HG02798 (cell line): ENCODE results near the gene KLHL6.

Experiments
- ATAC-seq: cut with Tn5 transposase; IDR thresholded peaks from one replicate; pipeline ENCODE4 v1.9.1; 2021; ENCODE audit warnings: mild to moderate bottlenecking; ENCODE audit not compliant: unreplicated experiment, poor library complexity

KLHL6 gene

DNA sequence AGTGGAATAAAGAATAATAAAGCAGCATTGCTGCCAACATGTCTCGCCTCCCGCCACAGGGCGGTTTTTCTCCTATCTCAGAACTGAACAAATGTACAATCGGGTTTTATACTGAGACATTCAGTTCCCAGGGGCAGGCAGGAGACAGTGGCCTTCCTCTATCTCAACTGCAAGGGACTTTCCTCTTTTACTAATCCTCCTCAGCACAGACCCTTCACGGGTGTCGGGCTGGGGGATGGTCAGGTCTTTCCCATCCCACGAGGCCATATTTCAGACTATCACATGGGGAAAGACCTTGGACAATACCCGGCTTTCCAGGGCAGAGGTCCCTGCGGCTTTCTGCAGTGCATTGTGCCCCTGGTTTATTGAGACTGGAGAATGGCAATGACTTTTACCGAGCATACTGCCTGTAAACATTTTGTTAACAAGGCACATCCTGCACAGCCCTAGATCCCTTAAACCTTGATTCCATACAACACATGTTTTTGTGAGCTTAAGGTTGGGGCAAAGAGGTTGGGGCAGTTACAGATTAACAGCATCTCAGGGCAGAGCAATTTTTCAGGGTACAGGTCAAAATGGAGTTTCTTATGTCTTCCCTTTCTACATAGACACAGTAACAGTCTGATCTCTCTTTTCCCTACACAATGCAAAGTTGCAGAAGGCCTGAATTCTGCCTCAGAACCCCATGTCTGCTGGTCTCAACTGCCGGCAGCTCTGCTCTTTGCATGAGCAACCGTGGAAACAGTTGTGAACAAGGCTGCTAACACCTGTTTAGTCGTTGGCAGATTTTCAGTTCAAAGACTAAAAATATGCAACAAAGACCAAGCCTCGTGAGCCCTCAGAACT lies 44.0 kb downstream of the KLHL6 start:
- ATAC-seq: peak; percentile 71

DNA sequence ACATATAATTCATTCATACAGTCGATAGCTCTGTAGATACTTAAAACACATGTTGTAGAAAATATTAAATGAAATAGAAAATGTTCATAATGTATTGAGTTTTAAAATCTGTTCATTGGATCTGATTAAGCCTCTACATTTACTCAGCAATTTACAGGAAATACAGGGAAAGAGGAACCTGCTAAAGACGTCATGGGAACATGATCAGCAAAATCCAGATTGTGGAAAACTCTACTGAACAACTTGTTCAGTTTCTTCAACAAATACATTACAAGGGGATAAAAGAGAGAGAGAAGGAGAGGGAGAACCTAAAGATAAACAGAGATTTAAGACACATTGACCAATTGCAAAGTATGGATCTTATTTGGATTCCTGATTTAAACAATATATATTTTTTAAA lies 46.7 kb downstream of the KLHL6 start:
- ATAC-seq: no peak

DNA sequence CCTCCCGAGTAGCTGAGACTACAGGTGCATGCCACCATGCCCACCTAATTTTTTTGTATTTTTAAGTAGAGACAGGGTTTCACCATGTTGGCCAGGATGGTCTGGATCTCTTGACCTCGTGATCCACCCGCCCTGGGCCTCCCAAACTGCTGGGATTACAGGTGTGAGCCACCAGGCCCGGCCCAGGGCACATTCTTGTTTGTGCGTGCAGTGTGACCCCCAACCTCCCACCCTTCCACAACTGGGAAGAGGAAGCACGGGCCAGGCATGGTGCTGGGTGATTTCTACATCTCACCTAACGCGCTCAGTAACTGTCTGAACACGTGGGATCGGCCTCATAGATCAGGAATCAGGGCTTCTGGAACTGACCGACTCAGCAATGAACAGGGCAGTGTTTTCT lies 48.0 kb downstream of the KLHL6 start:
- ATAC-seq: no peak

DNA sequence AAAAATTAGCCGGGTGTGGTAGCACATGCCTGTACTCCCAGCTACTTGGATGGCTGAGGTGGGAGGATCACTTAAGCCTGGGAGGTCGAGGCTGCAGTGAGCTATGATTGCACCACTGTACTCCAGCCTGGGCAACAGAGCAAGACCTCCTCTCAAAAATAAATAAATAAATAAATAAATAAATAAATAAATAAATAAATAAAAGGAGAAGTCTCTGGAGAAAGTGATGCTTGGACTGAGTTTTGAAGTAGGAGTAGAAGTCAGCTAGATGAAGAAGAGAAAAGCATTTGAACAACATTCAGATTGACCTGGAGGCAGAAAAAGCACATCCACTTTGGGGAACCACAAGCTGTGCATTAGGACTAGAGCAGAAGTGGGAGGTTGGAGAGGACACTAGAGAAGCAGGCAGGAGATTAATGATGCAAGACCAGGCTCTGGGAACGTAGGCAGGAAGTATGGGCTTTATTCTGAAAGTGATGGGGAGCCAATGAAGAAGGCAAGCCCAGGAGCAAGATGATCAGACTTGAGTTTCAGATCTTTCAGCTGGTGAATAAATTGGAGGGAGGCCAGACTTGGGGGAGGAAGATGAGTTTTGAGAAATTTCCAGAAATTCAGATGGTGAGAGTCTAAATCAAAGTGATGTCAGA lies 48.7 kb downstream of the KLHL6 start:
- ATAC-seq: no peak

DNA sequence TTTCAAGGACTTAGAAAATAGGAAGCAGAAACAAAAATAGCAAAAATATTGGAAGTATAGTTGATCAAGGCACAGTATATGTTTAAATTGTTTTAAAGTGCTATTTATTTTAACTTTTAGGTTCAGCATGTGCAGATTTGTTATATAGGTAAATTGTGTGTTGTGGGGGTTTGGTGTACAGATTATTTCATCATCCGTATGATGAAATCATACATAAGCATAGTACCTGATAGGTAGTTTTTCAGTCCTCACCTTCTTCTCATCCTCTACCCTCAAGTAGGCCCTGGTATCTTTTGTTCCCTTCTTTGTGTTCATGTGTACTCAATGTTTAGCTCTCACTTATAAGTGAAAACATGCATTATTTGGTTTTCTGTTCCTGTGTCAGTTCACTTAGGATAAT lies 50.9 kb downstream of the KLHL6 start:
- ATAC-seq: no peak

DNA sequence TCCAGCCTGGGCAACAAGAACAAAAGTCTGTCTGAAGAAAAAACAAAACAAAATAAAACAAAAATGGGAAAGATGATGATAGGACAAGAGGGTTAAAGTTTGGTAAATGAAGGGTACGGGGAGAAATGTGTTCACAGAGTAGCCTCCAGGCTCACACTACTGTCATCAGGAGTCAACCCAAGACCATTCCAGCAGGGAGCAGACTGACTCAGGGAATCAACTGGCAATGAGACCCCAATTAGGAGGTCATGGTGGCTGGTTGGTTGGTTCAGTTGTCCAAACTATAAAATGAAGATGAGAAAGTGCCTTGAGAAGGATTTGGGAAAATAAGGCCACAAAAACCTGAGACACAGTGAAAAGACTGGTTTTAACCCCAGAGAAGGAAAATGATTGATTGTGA lies 51.8 kb downstream of the KLHL6 start:
- no peak for ATAC-seq

DNA sequence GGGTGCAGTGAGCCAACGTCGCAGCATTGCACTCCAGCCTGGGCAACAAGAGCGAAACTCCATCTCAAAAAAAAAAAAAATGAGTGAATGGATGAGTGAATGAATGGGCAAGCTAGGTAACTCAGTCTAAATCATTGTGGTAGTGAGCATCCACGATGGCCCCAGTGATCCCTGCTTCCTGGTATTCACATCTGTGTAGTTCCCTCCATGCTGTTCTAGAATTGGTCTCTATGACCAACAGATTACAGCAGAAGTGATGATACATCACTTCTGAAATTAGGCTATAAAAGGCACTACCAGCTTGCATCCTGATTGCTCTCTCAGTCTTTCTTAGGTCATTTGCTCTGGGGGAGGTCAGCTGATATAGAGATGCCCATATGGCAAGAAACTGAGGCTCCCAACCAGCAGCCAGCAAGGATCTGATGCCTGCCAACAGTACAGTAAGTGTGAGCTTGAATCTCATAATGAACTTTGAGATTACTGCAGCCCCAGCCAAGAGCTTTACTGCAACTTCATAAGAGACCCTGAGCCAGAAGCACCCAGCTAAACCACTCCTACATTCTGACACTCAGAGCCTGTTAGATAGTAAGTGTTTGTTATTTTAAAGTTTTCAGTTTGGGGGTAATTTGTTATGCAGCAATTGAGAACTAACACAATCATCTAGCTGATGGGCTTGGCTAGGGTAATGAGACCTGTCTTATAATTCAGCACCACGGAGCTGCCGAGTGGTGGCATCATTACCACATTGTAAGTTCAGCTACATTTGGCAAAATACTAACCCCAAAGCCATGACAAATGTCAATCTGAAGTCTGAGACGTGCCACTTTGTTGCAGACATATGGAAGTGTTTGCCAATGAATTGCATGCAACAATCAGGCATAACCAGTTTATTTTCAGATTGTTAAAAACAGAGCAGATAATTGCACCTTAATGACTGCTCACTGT lies 53.0 kb downstream of the KLHL6 start:
- ATAC-seq: no peak

DNA sequence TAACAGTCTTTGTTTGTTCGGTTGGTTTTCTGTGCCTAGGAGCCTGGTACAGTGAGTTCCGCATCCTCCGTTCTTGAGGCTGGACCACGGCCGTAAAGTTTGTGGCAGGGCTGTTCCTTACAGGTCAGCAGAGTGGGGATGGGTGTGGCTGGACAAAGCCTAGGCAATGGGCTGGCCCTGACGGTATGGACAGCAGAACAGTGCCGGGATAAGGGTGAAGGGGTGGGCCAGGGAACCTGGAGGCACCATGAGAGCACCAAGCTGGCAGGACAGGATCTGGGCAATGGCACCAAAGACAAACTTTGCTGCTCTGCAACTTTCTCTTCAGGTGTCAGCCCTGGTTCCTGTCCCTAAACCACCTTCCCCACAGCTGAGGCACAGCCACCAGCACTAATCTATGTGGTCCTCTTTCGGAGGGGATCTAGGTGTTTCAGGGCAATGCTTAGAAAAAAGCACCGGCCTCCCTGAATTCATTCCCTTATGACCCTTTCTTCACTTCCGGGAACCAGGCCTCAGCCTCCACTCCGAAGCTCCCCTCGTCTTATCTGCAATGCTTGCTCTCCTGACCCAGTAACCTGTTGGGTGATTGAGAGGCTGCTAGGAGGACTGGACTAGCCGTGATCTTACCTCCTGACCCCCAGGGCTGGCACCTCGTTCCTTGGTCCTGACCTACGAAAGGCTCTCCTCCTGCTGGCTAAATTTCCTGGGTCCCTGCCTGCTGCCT lies 54.4 kb downstream of the KLHL6 start:
- ATAC-seq: no peak

DNA sequence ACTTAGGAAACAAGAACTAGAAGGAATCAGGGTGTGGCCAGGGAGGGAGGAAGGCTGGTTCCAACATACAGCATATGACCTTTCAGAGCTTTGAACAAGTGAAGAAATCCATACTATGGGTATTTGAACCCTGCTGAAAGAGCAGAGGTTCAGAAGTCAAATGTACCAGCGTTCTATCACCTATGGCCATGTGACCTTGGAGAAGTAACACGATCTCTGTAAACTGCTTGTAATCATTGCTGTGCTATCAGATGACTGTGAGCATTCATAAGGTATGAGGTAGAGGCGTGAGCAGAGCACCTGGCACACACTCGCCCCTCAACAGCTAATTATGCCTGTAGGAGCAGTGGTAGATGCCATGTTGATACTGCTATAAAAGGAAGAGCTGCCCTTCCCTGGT lies 55.2 kb downstream of the KLHL6 start:
- ATAC-seq: no peak

DNA sequence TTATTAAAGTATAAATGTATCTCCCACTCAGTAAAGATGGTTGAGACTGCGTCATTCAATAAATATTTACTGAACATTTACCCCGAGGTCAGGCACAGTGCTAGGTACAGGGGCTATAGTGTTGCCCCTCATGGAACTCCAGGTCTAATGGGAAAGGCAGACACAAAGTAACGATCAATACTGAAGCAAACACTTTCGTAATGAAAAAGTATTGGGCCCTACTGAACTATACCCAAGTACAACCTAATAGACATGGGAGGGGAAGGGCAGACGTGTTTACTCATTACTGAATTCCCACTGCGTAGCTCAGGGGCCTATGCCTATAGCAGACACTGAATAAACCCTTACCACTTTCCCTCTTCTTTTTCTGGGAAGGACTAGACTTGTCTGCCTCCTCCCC lies 56.9 kb downstream of the KLHL6 start:
- ATAC-seq: no peak

DNA sequence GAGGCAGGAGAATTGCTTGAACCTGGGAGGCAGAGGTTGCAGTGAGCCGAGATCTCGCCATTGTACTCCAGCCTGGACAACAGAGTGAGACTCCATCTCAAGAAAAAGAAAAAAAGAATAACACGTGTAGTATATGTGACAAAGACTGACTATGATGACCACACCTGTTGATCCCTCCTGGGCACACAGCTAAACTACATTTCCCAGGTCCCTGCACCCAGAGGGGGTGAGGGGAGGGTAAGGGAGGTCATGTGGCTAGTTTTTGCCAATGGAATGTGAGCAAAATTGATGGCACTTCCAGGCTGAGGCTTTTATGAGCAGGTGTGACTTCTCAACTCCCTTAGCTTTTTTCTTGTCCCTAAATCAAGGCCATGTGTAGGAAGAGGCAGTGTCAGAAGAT lies 58.2 kb downstream of the KLHL6 start:
- ATAC-seq: no peak

DNA sequence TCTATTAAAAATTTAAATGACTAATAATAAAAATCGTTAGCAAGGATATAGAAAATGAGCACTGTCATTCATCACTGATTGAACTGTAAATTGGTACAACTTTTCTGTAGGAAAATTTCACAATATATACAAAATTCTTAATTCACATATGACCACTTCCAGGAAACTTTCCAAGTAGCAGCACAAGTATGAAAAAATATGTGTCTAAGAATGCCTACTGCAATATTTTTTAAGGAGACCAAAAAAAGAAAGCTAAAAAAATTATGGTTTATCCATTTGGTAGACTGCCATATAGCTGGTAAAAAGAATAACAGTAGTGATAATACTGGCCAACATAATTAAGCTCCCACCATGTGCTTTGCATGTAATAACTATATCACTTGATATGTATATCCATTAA lies 59.2 kb downstream of the KLHL6 start:
- ATAC-seq: no peak

DNA sequence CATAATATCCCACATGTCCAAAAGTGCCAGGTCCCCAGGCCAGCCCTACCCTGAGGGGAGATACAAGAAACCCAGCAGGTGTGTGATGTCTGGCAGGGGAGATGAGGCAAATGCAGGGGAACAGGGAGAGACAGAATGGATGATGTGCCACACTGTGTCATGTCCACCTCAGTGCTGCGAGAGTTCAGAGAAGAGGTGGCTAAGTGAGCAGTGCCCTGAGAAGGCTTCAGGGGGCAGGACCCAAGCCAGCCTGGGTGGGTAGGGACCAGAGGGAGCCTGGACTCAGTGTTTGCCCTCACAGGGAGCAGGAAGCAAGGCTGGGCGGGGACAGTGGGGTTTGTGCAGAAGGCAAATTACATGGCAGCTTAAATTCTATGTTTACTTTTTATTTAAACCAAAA lies 61.2 kb downstream of the KLHL6 start:
- no peak for ATAC-seq

DNA sequence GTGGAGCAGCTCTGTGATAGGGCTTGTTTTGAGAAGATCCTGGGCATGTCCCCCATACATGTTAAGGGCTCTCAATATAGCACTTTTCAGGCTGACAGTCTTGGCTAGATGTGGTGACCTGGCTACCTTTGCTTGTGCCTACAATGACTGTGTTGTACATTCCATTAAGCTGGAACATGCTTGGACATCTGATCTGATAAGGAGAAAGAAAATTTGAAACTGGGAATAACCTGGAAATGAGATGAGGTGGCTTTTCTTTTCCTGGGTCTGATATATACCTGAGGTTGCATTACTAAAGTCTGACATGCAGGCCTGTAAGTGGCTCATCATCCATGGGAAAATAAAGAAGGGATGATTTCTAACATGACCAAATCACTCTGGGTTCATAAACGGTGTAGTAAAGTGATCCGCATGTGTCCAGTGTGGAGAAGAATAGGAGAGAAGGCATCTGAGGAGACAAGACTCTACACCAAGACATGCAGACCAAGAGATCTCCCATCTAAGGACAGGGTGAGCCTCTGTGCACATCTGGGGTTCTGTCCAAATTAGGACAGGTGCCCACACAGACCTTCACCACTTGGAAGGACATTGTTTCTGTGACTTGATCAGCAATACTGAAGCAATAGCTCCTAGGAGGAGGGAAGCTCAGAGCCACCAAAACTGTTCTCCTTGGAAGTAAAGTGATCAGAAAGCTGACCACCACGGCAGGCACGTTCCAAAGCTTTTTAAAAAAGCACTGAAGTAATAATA lies 62.0 kb downstream of the KLHL6 start:
- ATAC-seq: no peak

DNA sequence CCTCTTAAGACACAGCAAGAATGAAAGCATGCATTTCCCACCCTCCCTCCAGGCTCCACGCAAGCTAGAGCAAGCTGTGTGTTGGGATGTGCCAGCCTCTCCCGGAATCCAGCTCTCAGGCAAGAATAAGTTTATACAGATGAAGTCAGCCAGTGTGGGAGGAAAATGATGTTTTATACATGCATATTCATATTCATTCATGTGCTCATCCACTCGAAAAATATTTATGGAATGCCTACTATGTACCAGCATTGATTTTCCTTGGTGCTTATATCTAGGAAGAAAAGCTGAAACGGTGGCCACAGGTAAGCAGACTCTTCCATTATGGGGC lies 62.7 kb downstream of the KLHL6 start:
- ATAC-seq: no peak

DNA sequence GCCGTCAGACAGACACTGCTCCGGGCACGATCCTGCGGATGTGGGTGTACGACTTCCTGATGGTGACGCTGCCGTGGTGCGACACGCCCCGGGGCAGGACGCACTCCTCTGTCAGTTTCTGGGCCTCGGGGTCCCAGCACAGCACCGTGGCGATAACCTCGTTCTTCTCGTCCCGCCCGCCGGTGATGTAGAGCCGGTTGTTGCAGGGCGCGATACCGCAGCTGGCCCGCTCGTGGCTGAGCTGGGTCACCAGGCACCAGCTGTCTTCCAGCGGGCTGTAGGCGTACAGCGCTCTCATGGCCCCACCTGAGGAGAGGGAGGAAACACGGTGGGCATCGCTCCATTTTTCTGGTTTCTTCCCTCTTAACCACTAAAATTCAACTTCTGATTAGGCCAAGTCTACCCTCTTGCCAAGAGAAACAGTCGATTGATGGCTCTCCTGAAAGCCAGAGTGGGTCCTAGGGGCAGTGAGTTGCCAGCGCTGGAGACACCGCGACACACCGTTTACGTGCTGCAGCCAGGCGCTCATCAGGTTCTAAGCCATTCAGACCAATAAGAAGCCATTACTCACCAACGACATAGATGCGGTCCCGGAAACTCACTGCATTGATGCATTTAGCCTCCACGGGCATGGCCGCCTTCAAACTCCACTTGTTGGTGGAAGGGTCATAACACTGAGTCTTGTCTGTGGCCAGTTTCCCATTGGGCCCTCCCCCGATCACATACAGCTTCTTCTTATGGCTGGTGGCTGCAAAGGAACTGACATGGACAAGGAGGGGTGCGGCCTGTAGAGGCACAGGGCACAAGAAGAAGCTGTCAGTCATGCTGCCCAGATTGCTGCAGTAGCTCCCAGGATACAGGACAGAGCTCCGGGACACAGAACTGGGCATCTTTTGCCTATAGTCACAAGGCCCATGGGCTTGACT lies 63.3 kb downstream of the KLHL6 start:
- ATAC-seq: no peak

DNA sequence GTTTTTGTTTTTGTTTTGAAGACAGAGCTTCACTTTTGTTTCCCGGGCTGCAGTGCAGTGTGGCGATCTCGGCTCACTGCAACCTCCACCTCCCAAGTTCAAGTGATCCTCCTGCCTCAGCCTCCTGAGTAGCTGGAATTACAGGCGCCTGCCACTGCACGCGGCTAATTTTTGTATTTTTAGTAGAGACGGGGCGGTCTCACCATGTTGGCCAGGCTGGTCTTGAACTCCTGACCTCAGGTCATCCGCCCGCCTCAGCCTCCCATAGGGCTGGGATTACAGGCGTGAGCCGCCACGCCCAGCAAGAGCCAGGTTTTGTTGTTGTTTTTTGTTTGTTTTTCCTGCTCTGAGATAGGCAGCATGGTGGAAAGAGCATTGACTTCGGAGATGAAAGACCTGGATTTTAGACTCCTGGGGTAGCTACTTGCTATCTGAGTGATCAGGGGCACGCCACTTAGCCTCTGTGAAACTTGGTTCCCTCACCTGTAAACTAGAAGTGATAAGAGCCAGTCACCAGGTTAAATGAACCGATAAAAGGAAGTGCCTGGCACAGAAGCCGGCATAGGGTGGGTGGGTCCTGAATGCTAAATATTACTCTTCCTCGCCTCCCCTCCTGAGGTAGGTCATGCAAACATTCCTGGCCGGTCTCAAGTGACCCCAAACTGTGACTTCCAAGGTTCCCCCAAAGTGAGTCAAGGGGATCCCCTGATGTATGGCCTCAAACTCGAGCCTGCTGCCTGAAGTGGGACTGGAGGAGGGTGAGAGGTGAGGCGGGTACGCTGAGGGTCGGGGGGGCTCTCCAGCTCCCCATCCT lies 64.2 kb downstream of the KLHL6 start:
- no peak for ATAC-seq

DNA sequence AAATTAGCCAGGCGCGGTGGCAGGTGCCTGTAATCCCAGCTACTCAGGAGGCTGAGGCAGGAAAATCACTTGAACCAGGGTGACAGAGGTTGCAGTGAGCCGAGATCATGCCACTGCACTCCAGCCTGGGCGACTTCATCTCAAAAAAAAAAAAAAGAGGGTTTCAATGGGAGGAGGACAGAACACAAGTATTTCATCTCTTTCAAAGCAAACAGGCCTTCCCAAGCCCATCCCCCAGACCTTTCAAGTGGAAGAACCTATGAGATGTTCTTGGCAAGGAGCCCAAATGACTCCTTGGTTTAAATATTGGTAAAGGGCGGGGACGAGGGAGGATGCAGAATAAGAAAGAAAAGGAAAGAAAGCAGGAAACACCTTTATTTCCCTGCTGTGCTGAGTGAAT lies 64.9 kb downstream of the KLHL6 start:
- no peak for ATAC-seq
